ENCODE data around the gene LY86.

LY86 gene

GRCh38 chr6:6577735-6578134, 10.8 kb upstream of the LY86 start:
- in situ Hi-C loops (cut with HindIII; ENCODE audit: low pct_ligation_motif_present, low sequenced_read_pairs), result no loop called here
- H3K27ac ChIP-seq, result no peak overlapping the region
- H3K27me3 ChIP-seq (replicated peaks), result no peaks in the 10 kb centered on the region
- TF ChIP-seq CTCF (IDR thresholded peaks at IDR 0.05; ENCODE audit: low read depth, low read length, missing control alignments), result no peak
- H3K36me3 ChIP-seq (replicated peaks), result no peaks in the 10 kb centered on the region
- H3K4me3 ChIP-seq (ENCODE audit: low read depth, low read length), result no peak overlapping the region
- no peak for DNase-seq

GRCh38 chr6:6579281-6579680, 9.2 kb upstream of the LY86 start:
- no peak for TF ChIP-seq CTCF (IDR thresholded peaks at IDR 0.05; ENCODE audit: low read depth, low read length, missing control alignments)
- Histone ChIP-seq H3K4me3 (ENCODE audit: low read depth, low read length) (no peak overlapping the region), H3K27ac (no peak overlapping the region), H3K27me3 (replicated peaks) (no peaks in the 10 kb centered on the region), H3K36me3 (replicated peaks) (no peaks in the 10 kb centered on the region)
- DNase-seq, result no peak
- in situ Hi-C loops (cut with HindIII; ENCODE audit: low pct_ligation_motif_present, low sequenced_read_pairs), result no loop called here

GRCh38 chr6:6580225-6580856, 8.2 kb upstream of the LY86 start:
- no peak for TF ChIP-seq CTCF (IDR thresholded peaks at IDR 0.05; ENCODE audit: low read depth, low read length, missing control alignments)
- no peak for DNase-seq
- in situ Hi-C loops (cut with HindIII; ENCODE audit: low pct_ligation_motif_present, low sequenced_read_pairs), result no loop called here
- Histone ChIP-seq H3K27ac (no peak overlapping the region), H3K4me3 (ENCODE audit: low read depth, low read length) (no peak overlapping the region), H3K27me3 (replicated peaks) (no peaks in the 10 kb centered on the region), H3K36me3 (replicated peaks) (no peaks in the 10 kb centered on the region)

GRCh38 chr6:6581054-6581453, 7.5 kb upstream of the LY86 start:
- H3K27ac ChIP-seq, result no peak overlapping the region
- in situ Hi-C loops (cut with HindIII; ENCODE audit: low pct_ligation_motif_present, low sequenced_read_pairs), result no loop called here
- TF ChIP-seq CTCF (IDR thresholded peaks at IDR 0.05; ENCODE audit: low read depth, low read length, missing control alignments), result no peak
- H3K27me3 ChIP-seq (replicated peaks), result no peaks in the 10 kb centered on the region
- DNase-seq, result no peak
- H3K4me3 ChIP-seq (ENCODE audit: low read depth, low read length), result no peak overlapping the region
- no peaks in the 10 kb centered on the region for H3K36me3 ChIP-seq (replicated peaks)

GRCh38 chr6:6582131-6582530, 6.4 kb upstream of the LY86 start:
- no peaks in the 10 kb centered on the region for H3K27me3 ChIP-seq (replicated peaks)
- no peak overlapping the region for H3K27ac ChIP-seq
- DNase-seq, result no peak
- no peaks in the 10 kb centered on the region for H3K36me3 ChIP-seq (replicated peaks)
- H3K4me3 ChIP-seq (ENCODE audit: low read depth, low read length), result no peak overlapping the region
- in situ Hi-C loops (cut with HindIII; ENCODE audit: low pct_ligation_motif_present, low sequenced_read_pairs), result no loop called here
- no peak for TF ChIP-seq CTCF (IDR thresholded peaks at IDR 0.05; ENCODE audit: low read depth, low read length, missing control alignments)

- H3K4me3 ChIP-seq (ENCODE audit: low read depth, low read length), result no peak overlapping the region
- in situ Hi-C loops (cut with HindIII; ENCODE audit: low pct_ligation_motif_present, low sequenced_read_pairs), result no loop called here
- H3K27ac ChIP-seq, result no peak overlapping the region
- no peak for DNase-seq
- no peaks in the 10 kb centered on the region for H3K27me3 ChIP-seq (replicated peaks)
- no peaks in the 10 kb centered on the region for H3K36me3 ChIP-seq (replicated peaks)
- no peak for TF ChIP-seq CTCF (IDR thresholded peaks at IDR 0.05; ENCODE audit: low read depth, low read length, missing control alignments)
These were observed 4.7 kb upstream of the LY86 start for GRCh38 chr6:6583836-6584235.

Measured in brain microvascular endothelial cell (primary cell).